GM18951 (cell line): ENCODE measurements around the gene HTT.
A peak's percentile ranks its signal among the peaks of the same experiment; 100 is the strongest.
"Not testable (repeated sequence)": the region's sequence is repeated elsewhere in the genome, so short reads cannot be mapped to it uniquely, and the experiment has no call there.

ENCODE experiments used
- POLR2A ChIP-seq: IDR thresholded peaks from 4 replicates; pipeline ENCODE4 v1.6.1; 2011; ENCODE audit warnings: mild to moderate bottlenecking; ENCODE audit not compliant: insufficient read length, insufficient read depth; ENCODE audit errors: extremely low read depth
- in situ Hi-C: fragments of 300-500 bp; cut with MboI; formaldehyde crosslinking; loops from one replicate; pipeline ENCODE4 v1.12.0; 2022; ENCODE audit warnings: low sequenced_read_pairs, mixed read lengths, inconsistent platforms; ENCODE audit not compliant: unreplicated experiment

Gene HTT

GRCh38 chr4:3040452-3041191 lies 33.9 kb upstream of the HTT start:
- peak; percentile 43 for TF ChIP-seq POLR2A
- in situ Hi-C loops = no loop called here

- TF ChIP-seq POLR2A = peak; percentile 43
- in situ Hi-C loops = no loop called here
Measured at GRCh38 chr4:3041192-3042142, 33.0 kb upstream of the HTT start.

GRCh38 chr4:3042226-3042625 lies 32.3 kb upstream of the HTT start:
- TF ChIP-seq POLR2A = no peak
- in situ Hi-C loops = no loop called here

GRCh38 chr4:3043282-3044020 lies 31.0 kb upstream of the HTT start:
- in situ Hi-C loops = no loop called here
- TF ChIP-seq POLR2A = no peak

- TF ChIP-seq POLR2A = no peak
- in situ Hi-C loops = no loop called here
Measured at GRCh38 chr4:3044870-3045819, 29.3 kb upstream of the HTT start.

- in situ Hi-C loops = no loop called here
Measured at GRCh38 chr4:3046162-3046561, 28.3 kb upstream of the HTT start.

GRCh38 chr4:3046623-3047022 lies 27.9 kb upstream of the HTT start:
- no peak for TF ChIP-seq POLR2A
- in situ Hi-C loops = no loop called here

More at GRCh38 chr4:3046162-3046561, 28.3 kb upstream of the HTT start:
- TF ChIP-seq POLR2A = no peak

GRCh38 chr4:3047464-3048286 lies 26.8 kb upstream of the HTT start:
- peak; percentile 20 for TF ChIP-seq POLR2A
- in situ Hi-C loops = no loop called here

GRCh38 chr4:3051141-3051897 lies 23.2 kb upstream of the HTT start:
- in situ Hi-C loops = not testable (repeated sequence)

GRCh38 chr4:3054169-3054759 lies 20.2 kb upstream of the HTT start:
- in situ Hi-C loops = no loop called here
- no peak for TF ChIP-seq POLR2A
